CD4-positive, alpha-beta memory T cell (primary cell): ENCODE measurements around the gene OOSP2. TPM values are rescaled to one million over a fixed set of nuclear protein-coding genes. Genes with fewer than 3 reads are reported as not detected.

ENCODE experiments used
- CTCF ChIA-PET: fragments of 350-600 bp; sonication (Branson Sonifier 250); formaldehyde crosslinking; loops from one replicate; lab custom pipeline; 2021; ENCODE audit warnings: inconsistent platforms; ENCODE audit not compliant: partially characterized antibody; lab: Charles Lee
- POLR2A ChIA-PET: fragments of 350-600 bp; sonication (Branson Sonifier 250); formaldehyde crosslinking; loops from one replicate; lab custom pipeline; 2021; ENCODE audit not compliant: partially characterized antibody; lab: Charles Lee
- DNase-seq, 5 donors: peaks; one replicate each; pipeline versions ENCODE4 v3.0.0 to v3.0.0-alpha.2; 2020 to 2022; ENCODE audit warnings: mixed read lengths in 1 of 5
- H3K27ac ChIP-seq: one replicate; pipeline ENCODE4 v1.7.0; 2013; ENCODE audit warnings: low read depth, low read length
- H3K27me3 ChIP-seq: 2 replicates; pipeline ENCODE4 v1.7.0; 2013; ENCODE audit warnings: mild to moderate bottlenecking, low read length, moderate library complexity; ENCODE audit not compliant: insufficient read depth
- H3K36me3 ChIP-seq: 2 replicates; pipeline ENCODE4 v1.7.0; 2013; ENCODE audit warnings: mild to moderate bottlenecking, low read length, moderate library complexity; ENCODE audit not compliant: insufficient read depth
- H3K4me1 ChIP-seq: 2 replicates; pipeline ENCODE4 v1.7.0; 2013; ENCODE audit warnings: mild to moderate bottlenecking, low read length, moderate library complexity; ENCODE audit not compliant: insufficient read depth
- H3K4me3 ChIP-seq, 2 donors: one replicate each; pipeline ENCODE4 v1.7.0; 2013; ENCODE audit warnings: low read length in 2 of 2, mild to moderate bottlenecking in 1 of 2
- H3K9me3 ChIP-seq, 2 donors: one replicate each; pipeline ENCODE4 v1.7.0; 2013; ENCODE audit warnings: low read length in 2 of 2, control low read depth in 1 of 2; ENCODE audit not compliant: control insufficient read depth in 1 of 2
- H3K27ac Mint-ChIP-seq, 7 donors: one replicate each; pipeline ENCODE4 v1.8.0; 2020 to 2021; ENCODE audit warnings: mixed read lengths in 7 of 7, mild to moderate bottlenecking in 6 of 7, inconsistent platforms in 3 of 7, moderate library complexity in 3 of 7
- H3K27me3 Mint-ChIP-seq, 2 donors: one replicate each; pipeline ENCODE4 v1.8.0; 2020 to 2021; ENCODE audit warnings: mixed read lengths in 2 of 2
- H3K36me3 Mint-ChIP-seq, 2 donors: one replicate each; pipeline ENCODE4 v1.8.0; 2020 to 2021; ENCODE audit warnings: mixed read lengths in 2 of 2, inconsistent platforms in 1 of 2, mild to moderate bottlenecking in 1 of 2
- H3K4me1 Mint-ChIP-seq, 4 donors: one replicate each; pipeline ENCODE4 v1.8.0; 2020 to 2021; ENCODE audit warnings: mixed read lengths in 4 of 4, mild to moderate bottlenecking in 1 of 4
- H3K4me3 Mint-ChIP-seq, 8 donors: one replicate each; pipeline ENCODE4 v1.8.0; 2020 to 2021; ENCODE audit warnings: mixed read lengths in 8 of 8, mild to moderate bottlenecking in 7 of 8, moderate library complexity in 6 of 8, inconsistent platforms in 3 of 8
- H3K9me3 Mint-ChIP-seq, 8 donors: one replicate each; pipeline ENCODE4 v1.8.0; 2020 to 2021; ENCODE audit warnings: mixed read lengths in 8 of 8, mild to moderate bottlenecking in 5 of 8, inconsistent platforms in 3 of 8, moderate library complexity in 1 of 8
- intact Hi-C: fragments of 100-400 bp; cut with micrococcal nuclease; formaldehyde crosslinking; loops from one replicate; pipeline ENCODE4 v1.15.1; 2023
- polyA plus RNA-seq, 2 donors: library from polyadenylated mRNA; unstranded; fragments of 300-500 nt; fragmentation: Illumina TruSeq; gene quantifications; one replicate each; pipeline ENCODE4 v1.2.3, GENCODE V29; 2021
- total RNA-seq, 2 experiments: library from RNA; stranded (reverse); gene quantifications; one replicate each; pipeline ENCODE4 v1.2.3, GENCODE V29; 2021

OOSP2 gene
- total RNA-seq = not detected
- polyA plus RNA-seq = not detected

GRCh38 chr11:60040109-60040508 is at the start of gene OOSP2:
OOSP2 (plus strand) TSS chr11:60040409; CDS start chr11:60040460, 51 bp downstream.
- Histone ChIP-seq H3K27ac (no peak within 1 kb of the TSS), H3K9me3 (no peaks in the 10 kb centered on the region), H3K36me3 (no peaks in the 10 kb centered on the region), H3K27me3 (no peaks in the 10 kb centered on the region), H3K4me3 (no peak within 1 kb of the TSS), H3K4me1 (no peaks in the 10 kb centered on the region)
- H3K4me3 Mint-ChIP-seq = no peak within 1 kb of the TSS
- POLR2A ChIA-PET = no interaction called here
- H3K4me1 Mint-ChIP-seq = no peaks in the 10 kb centered on the region
- DNase-seq = no peak
- intact Hi-C loops = no loop called here
- H3K27me3 Mint-ChIP-seq = peaks cover 5 to 7% of the 10 kb centered on the region in 2 donors
- no peaks in the 10 kb centered on the region for H3K36me3 Mint-ChIP-seq
- H3K27ac Mint-ChIP-seq = no peak within 1 kb of the TSS
- CTCF ChIA-PET = no interaction called here
- H3K9me3 Mint-ChIP-seq = no peaks in the 10 kb centered on the region

DNA sequence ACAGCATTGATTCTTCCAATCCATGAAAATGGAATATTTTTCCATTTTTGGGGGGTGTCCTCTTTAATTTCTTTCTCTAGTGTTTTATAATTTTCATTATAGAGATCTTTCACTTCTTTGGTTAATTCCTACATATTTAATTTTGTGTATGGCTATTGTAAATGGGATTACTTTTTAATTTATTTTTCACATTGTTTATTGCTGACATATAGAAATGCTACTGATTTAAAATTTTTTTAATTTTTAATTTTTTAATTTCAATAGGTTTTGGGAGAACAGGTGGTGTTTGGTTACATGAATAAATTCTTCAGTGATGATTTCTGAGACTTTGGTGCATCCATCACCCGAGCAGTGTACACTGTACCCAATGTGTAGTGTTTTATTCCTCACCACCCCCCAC is 49.8 kb upstream of the OOSP2 start:
- intact Hi-C loops = no loop called here
- Mint-ChIP-seq H3K27me3 (peaks cover 3 to 11% of the 10 kb centered on the region in 2 donors), H3K36me3 (no peaks in the 10 kb centered on the region), H3K27ac (no peak overlapping the region), H3K4me1 (no peaks in the 10 kb centered on the region), H3K4me3 (no peak overlapping the region), H3K9me3 (peaks cover 2 to 32% (median 17%) of the 10 kb centered on the region in 8 donors)
- Histone ChIP-seq H3K9me3 (no peaks in the 10 kb centered on the region), H3K36me3 (no peaks in the 10 kb centered on the region), H3K27ac (no peak overlapping the region), H3K27me3 (no peaks in the 10 kb centered on the region), H3K4me3 (no peak overlapping the region), H3K4me1 (no peaks in the 10 kb centered on the region)
- CTCF ChIA-PET = no interaction called here
- POLR2A ChIA-PET = no interaction called here
- no peak for DNase-seq

GRCh38 chr11:59992425-59992824 is 47.8 kb upstream of the OOSP2 start:
- no peak overlapping the region for H3K4me3 Mint-ChIP-seq
- H3K9me3 Mint-ChIP-seq = peaks cover 2 to 32% (median 17%) of the 10 kb centered on the region in 8 donors
- peaks cover 3 to 13% of the 10 kb centered on the region in 2 donors for H3K27me3 Mint-ChIP-seq
- H3K36me3 Mint-ChIP-seq = no peaks in the 10 kb centered on the region
- Histone ChIP-seq H3K4me3 (no peak overlapping the region), H3K27ac (no peak overlapping the region), H3K4me1 (no peaks in the 10 kb centered on the region), H3K27me3 (no peaks in the 10 kb centered on the region), H3K36me3 (no peaks in the 10 kb centered on the region), H3K9me3 (no peaks in the 10 kb centered on the region)
- intact Hi-C loops = no loop called here
- no peaks in the 10 kb centered on the region for H3K4me1 Mint-ChIP-seq
- DNase-seq = no peak
- ChIA-PET CTCF (no interaction called here), POLR2A (no interaction called here)
- H3K27ac Mint-ChIP-seq = no peak overlapping the region

GRCh38 chr11:59997800-59998199 is 42.4 kb upstream of the OOSP2 start:
- CTCF ChIA-PET = no interaction called here

GRCh38 chr11:59999691-60000090 is 40.5 kb upstream of the OOSP2 start:
- Histone ChIP-seq H3K36me3 (no peaks in the 10 kb centered on the region), H3K9me3 (no peaks in the 10 kb centered on the region), H3K27me3 (no peaks in the 10 kb centered on the region), H3K4me1 (no peaks in the 10 kb centered on the region), H3K27ac (no peak overlapping the region), H3K4me3 (no peak overlapping the region)
- Mint-ChIP-seq H3K27me3 (peaks cover 5 to 9% of the 10 kb centered on the region in 2 donors), H3K9me3 (peaks cover 0 to 2% (median 0%) of the 10 kb centered on the region in 8 donors), H3K36me3 (no peaks in the 10 kb centered on the region), H3K4me1 (no peaks in the 10 kb centered on the region), H3K4me3 (no peak overlapping the region), H3K27ac (no peak overlapping the region)
- no peak for DNase-seq
- ChIA-PET POLR2A (no interaction called here), CTCF (no interaction called here)
- intact Hi-C loops = no loop called here

More at GRCh38 chr11:59997800-59998199, 42.4 kb upstream of the OOSP2 start:
- H3K36me3 Mint-ChIP-seq = no peaks in the 10 kb centered on the region
- H3K27ac ChIP-seq = no peak overlapping the region
- H3K4me1 Mint-ChIP-seq = no peaks in the 10 kb centered on the region
- no peaks in the 10 kb centered on the region for H3K4me1 ChIP-seq
- no peak for DNase-seq
- POLR2A ChIA-PET = no interaction called here
- H3K9me3 Mint-ChIP-seq = peaks cover 0 to 5% (median 2%) of the 10 kb centered on the region in 8 donors
- peaks cover 4 to 8% of the 10 kb centered on the region in 2 donors for H3K27me3 Mint-ChIP-seq
- no peaks in the 10 kb centered on the region for H3K9me3 ChIP-seq
- H3K36me3 ChIP-seq = no peaks in the 10 kb centered on the region
- intact Hi-C loops = no loop called here
- no peak overlapping the region for H3K4me3 Mint-ChIP-seq
- no peak overlapping the region for H3K27ac Mint-ChIP-seq
- H3K27me3 ChIP-seq = no peaks in the 10 kb centered on the region
- no peak overlapping the region for H3K4me3 ChIP-seq

- Mint-ChIP-seq H3K4me1 (no peaks in the 10 kb centered on the region), H3K27ac (no peak overlapping the region), H3K4me3 (no peak overlapping the region), H3K27me3 (peaks cover 1 to 3% of the 10 kb centered on the region in 2 donors), H3K9me3 (no peaks in the 10 kb centered on the region), H3K36me3 (no peaks in the 10 kb centered on the region)
- ChIA-PET POLR2A (no interaction called here), CTCF (no interaction called here)
- intact Hi-C loops = no loop called here
- no peak for DNase-seq
- Histone ChIP-seq H3K4me1 (no peaks in the 10 kb centered on the region), H3K9me3 (no peaks in the 10 kb centered on the region), H3K36me3 (no peaks in the 10 kb centered on the region), H3K27ac (no peak overlapping the region), H3K4me3 (no peak overlapping the region), H3K27me3 (no peaks in the 10 kb centered on the region)
These were observed 36.5 kb upstream of the OOSP2 start for GRCh38 chr11:60003729-60004128.

GRCh38 chr11:60005360-60005759 is 34.8 kb upstream of the OOSP2 start:
- no peak for DNase-seq
- ChIA-PET POLR2A (no interaction called here), CTCF (no interaction called here)
- Mint-ChIP-seq H3K4me1 (no peaks in the 10 kb centered on the region), H3K27me3 (peaks cover 3 to 5% of the 10 kb centered on the region in 2 donors), H3K4me3 (no peak overlapping the region), H3K9me3 (no peaks in the 10 kb centered on the region), H3K36me3 (no peaks in the 10 kb centered on the region), H3K27ac (no peak overlapping the region)
- H3K4me1 ChIP-seq = no peaks in the 10 kb centered on the region
- H3K9me3 ChIP-seq = no peaks in the 10 kb centered on the region
- no peak overlapping the region for H3K27ac ChIP-seq
- H3K36me3 ChIP-seq = no peaks in the 10 kb centered on the region
- intact Hi-C loops = no loop called here
- no peak overlapping the region for H3K4me3 ChIP-seq
- no peaks in the 10 kb centered on the region for H3K27me3 ChIP-seq

DNA sequence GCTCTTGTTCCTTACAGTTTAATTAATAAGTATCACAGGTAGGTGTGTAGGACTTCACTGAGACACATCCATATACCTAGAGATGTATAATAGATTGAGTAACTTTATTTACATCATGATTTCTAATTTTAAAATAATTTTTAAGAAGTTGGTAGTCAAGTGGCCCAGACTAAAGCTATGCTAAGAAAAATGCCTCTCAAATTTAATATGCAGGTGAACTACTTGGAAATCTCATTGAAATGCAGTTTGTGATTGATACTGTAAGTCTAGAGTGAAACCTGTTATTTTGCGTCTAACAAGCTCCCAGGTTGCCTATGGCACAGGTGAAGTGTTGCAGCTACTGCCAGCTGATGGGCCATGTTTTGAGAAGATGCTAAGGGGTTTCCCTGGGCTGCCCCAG is 23.3 kb upstream of the OOSP2 start, which contains the start of gene OOSP4B:
OOSP4B (plus strand) TSS at position 301 of the 400 bp plus-strand sequence.
- no peaks in the 10 kb centered on the region for H3K36me3 Mint-ChIP-seq

More for the DNA sequence above, 23.3 kb upstream of the OOSP2 start, which contains the start of gene OOSP4B:
- H3K9me3 ChIP-seq = no peaks in the 10 kb centered on the region
- intact Hi-C loops = no loop called here
- no peak for DNase-seq
- Mint-ChIP-seq H3K9me3 (peaks cover 0 to 3% (median 0%) of the 10 kb centered on the region in 8 donors), H3K27ac (no peak within 1 kb of the TSS), H3K4me3 (no peak within 1 kb of the TSS), H3K4me1 (no peaks in the 10 kb centered on the region), H3K27me3 (peaks cover 0 to 1% of the 10 kb centered on the region in 2 donors)
- no peaks in the 10 kb centered on the region for H3K4me1 ChIP-seq
- CTCF ChIA-PET = no interaction called here
- no peaks in the 10 kb centered on the region for H3K36me3 ChIP-seq
- no peak within 1 kb of the TSS for H3K27ac ChIP-seq
- POLR2A ChIA-PET = no interaction called here
- no peaks in the 10 kb centered on the region for H3K27me3 ChIP-seq
- no peak within 1 kb of the TSS for H3K4me3 ChIP-seq
